ENCODE results near the gene TOP3A. TPM values are rescaled to one million over a fixed set of nuclear protein-coding genes. Genes with fewer than 3 reads are reported as not detected.

TOP3A gene
- total RNA-seq, 1 donor from 2014 or later = 49.2 TPM

DNA sequence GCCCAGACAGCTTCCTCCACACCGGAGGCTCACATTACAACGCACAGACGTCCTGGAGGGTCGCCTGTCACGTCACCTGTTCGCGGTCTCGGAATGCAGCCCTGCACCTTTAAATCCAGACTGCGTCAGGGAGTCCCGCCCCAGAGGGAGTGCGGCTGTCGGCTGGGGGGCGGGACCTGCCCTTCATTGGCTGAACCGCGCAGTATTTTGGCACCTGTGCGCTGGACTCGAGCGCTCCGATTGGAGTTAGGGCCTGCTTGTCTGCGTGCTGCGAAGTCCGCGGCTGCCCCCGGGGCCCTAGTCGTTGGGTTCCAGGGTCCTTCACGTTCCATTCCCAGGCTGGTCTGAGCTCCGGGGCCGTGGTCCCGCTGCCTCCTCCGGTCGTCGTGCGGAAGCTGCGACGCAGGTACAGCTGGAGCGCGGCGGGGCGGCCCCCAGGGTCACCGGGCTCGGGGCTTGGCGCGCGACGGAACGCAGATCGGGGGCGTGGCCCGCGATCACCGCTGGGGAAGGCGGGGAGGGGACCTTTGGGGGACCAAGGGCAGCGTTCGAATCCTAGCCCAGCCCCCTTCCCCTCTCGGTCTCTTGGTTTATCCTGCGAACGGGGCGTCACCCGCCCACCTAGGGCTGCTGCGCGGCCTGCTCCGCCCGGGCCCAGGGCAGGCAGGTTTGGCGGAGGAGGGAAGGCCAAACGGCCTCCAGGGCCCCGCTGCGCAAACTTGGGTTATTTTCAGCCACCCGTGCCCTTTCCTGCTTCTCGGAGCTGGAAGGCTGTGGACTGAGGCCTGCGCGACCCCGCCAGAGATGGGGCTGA, 54.3 kb downstream of the TOP3A start, which contains the start of gene MIEF2:
Gene MIEF2, plus strand, starts transcription at position 331 of the 814 bp plus-strand sequence. CDS start 2,059 bp downstream, outside the sequence.
- DNase-seq (ENCODE audit: low read depth) = peak; percentile 58
- H3K4me3 ChIP-seq (ENCODE audit: low read depth, low read length) = peak within 1 kb of the TSS; percentile 85
- TF ChIP-seq, protein P1, sequence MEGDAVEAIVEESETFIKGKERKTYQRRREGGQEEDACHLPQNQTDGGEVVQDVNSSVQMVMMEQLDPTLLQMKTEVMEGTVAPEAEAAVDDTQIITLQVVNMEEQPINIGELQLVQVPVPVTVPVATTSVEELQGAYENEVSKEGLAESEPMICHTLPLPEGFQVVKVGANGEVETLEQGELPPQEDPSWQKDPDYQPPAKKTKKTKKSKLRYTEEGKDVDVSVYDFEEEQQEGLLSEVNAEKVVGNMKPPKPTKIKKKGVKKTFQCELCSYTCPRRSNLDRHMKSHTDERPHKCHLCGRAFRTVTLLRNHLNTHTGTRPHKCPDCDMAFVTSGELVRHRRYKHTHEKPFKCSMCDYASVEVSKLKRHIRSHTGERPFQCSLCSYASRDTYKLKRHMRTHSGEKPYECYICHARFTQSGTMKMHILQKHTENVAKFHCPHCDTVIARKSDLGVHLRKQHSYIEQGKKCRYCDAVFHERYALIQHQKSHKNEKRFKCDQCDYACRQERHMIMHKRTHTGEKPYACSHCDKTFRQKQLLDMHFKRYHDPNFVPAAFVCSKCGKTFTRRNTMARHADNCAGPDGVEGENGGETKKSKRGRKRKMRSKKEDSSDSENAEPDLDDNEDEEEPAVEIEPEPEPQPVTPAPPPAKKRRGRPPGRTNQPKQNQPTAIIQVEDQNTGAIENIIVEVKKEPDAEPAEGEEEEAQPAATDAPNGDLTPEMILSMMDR (conservative IDR thresholded peaks at IDR 0.05; ENCODE audit: low read depth, low read length) = no peak

DNA sequence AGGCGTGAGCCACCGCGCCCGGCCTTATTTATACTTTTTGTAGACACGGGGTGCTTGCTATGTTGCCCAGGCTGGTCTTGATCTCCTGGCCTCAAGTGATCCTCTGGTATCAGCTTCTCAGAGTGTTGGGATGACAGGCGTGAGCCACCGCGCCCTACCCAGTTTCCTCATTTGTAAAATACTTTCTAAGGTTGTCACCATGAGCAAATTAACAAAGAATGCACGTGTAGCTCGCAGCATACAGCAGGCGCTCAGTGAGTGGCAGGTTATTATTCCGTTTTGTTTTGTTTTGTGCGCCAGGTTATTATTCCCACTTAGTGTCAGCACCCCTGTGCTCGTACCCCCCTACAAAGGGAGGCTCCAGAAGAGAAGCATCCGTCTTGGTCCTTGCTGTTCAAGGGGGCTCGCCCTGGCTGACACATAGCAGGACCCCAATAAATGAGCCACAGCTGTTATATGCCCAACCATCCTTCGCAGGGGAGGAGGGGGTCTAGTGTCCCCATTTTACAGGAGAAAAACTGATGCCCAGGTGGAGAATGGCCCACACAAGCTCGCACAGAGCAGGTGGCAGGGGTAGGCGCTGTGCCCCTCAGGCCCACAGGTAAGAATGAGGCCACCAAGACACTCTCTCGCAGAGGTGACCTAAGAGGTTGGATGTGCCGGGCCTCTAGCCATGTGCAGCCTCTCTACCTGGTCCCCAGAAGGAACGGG, 55.0 kb downstream of the TOP3A start:
- no peak for DNase-seq (ENCODE audit: low read depth)
- peak overlapping the region; percentile 85 for H3K4me3 ChIP-seq (ENCODE audit: low read depth, low read length)
- TF ChIP-seq, protein P1 (conservative IDR thresholded peaks at IDR 0.05; ENCODE audit: low read depth, low read length) = no peak

DNA sequence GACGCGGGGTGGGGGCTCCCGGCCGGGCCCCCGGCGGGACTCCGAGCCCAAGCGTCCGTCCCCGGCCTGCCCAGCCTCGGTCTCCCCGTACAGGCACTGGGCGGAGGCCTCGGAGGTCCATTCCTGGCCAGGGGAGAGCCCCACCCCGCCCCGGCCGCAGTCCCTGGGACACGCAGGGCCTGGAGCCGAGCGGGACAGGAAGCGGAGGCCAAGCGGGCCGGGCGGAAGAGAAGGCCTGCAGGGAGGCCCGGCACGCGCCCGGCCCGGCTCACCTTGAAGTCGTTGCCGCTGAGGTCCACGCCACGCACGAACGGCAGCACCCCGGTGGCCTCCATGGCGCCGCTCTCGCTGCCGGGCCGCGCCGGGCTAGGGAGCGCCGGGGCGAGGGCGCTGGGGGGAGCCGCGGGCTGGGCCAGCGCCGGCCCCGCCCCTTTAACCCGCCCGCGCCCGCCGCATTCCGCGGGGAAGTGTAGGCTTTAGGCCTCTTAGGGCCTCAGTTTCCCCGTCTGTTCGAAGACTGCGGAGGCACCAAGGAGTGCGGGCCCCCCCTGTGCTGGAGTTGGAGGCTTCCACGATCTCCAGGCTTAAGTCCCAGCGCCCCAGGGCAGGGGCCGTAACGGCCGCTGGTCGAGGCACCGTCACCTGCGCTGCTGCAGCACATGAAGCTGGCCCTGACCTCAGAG, 56.3 kb downstream of the TOP3A start, which contains the start of gene FLII:
Gene FLII, minus strand, starts transcription at position 383 of the 683 bp plus-strand sequence. Its CDS starts 48 bp downstream, at position 335.
- DNase-seq (ENCODE audit: low read depth) = no peak
- H3K4me3 ChIP-seq (ENCODE audit: low read depth, low read length) = peak within 1 kb of the TSS; percentile 96
- TF ChIP-seq, protein P1 (conservative IDR thresholded peaks at IDR 0.05; ENCODE audit: low read depth, low read length) = no peak

DNA sequence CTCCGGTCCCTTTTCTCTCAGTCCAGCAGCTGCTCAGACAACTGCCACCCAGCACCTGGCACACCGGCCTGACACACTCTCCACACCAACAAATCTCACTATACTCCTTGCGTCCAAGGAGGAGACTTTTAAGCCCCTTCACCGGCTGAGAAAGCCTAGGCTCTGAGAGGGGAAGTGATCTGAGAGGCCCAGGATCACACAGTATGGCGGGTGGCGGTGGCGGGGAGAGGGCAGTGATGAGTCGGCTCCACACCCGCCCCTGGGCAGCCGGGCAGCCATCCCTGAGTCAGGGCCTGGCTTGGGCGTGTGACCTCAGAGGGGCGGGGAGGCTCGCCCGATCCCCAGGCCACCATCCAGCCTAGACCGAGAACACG, 56.8 kb downstream of the TOP3A start:
- H3K4me3 ChIP-seq (ENCODE audit: low read depth, low read length) = peak overlapping the region; percentile 96
- TF ChIP-seq, protein P1 (conservative IDR thresholded peaks at IDR 0.05; ENCODE audit: low read depth, low read length) = no peak
- DNase-seq (ENCODE audit: low read depth) = no peak

DNA sequence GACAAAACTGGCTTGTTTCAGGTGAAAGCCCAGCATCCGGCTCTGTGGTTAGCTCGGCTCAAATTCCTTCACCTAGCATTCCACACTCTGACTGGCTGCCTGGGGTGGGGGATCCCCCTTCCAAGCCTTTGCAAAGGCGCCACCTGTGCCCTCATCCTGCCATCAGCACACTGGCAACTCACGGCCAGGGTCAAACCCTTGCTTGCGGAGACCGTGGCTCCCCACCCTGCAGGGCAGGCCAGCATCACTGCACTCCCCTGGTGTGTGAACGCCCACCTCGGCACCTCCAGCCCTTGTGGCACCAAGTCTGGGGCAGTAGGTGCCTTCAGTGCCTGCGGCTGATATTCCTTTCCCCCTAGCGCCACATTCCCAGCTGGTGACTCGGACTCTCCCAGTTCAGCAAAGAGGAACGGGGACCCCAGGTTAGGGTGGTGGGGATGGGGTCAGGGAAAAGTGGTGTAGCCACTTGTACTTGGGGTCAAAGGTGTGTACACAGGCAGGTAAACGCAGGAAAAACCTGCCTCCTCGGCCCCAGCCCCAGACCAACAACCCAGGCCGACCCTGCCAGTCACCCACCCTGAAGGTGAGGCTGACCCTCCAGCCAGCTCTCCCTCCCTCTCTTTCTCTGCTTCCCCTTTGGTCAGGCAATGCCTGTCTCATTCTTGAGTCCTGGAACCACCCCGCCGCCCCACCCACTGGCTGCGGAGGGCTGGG, 57.4 kb downstream of the TOP3A start:
- DNase-seq (ENCODE audit: low read depth) = no peak
- TF ChIP-seq, protein P1 (conservative IDR thresholded peaks at IDR 0.05; ENCODE audit: low read depth, low read length) = no peak
- peak overlapping the region; percentile 96 for H3K4me3 ChIP-seq (ENCODE audit: low read depth, low read length)

DNA sequence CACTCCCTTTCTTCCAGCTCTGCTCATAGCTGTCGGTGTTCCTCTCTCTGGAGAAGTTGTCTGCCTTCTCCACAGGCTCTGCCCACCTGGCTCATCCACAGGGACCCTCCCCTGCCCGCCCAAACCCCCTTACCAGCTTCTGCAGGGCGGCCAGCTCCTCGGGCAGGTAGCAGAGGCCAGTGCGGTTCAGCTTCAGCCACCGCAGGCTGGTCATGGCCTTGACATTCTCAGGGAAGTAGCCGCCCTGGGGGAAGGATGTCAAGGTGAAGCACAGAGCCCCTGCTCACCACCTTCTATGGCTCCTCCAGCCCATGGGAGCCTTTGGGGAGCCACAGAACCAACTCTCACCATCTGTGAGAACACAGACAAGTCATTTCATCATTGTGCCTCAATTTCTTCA, 58.0 kb downstream of the TOP3A start:
- peak overlapping the region; percentile 96 for H3K4me3 ChIP-seq (ENCODE audit: low read depth, low read length)
- DNase-seq (ENCODE audit: low read depth) = no peak
- TF ChIP-seq, protein P1 (conservative IDR thresholded peaks at IDR 0.05; ENCODE audit: low read depth, low read length) = no peak
